Measurements from ENCODE around the gene RSBN1. TPM values are rescaled to one million over a fixed set of nuclear protein-coding genes. Genes with fewer than 3 reads are reported as not detected.

The RSBN1 gene
- total and polyA plus RNA-seq, 10 of the 15 experiments (the other 5 are each of a cell fraction or from before 2014, with no cell fraction given), result 2.9 to 26.8 (median 11.5) TPM

GRCh38 chr1:113802367-113803007 is 9.8 kb downstream of the RSBN1 start:
- intact Hi-C loops (cut with micrococcal nuclease; ENCODE audit: unreplicated experiment), result no loop called here
- H3K4me3 ChIP-seq, result no peak overlapping the region; the same call in 1 of the 2 replicates
- ATAC-seq (no peak), FAIRE-seq (no peak), DNase-seq (ENCODE audit: low read depth, low spot score) (no peak)
- H3K79me2 ChIP-seq (ENCODE audit: control insufficient read depth, insufficient read depth, low read length), result peaks cover 81% of the 10 kb centered on the region
- H3K27ac ChIP-seq (ENCODE audit: control insufficient read depth, insufficient read depth), result no peak overlapping the region
- CTCF ChIA-PET, result interaction anchor here (1.1 kb wide), 1 partner anchor 18 kb away, joined by 3 read pairs; no protein-coding TSS in a partner anchor
- no peaks in the 10 kb centered on the region for H4K20me1 ChIP-seq (ENCODE audit: control insufficient read depth, insufficient read depth)
- in situ Hi-C loops (cut with MboI), result no loop called here
- BruUV-seq (replicated peaks), result no TSS peak
- SMC1A ChIA-PET (ENCODE audit: uncharacterized antibody, unreplicated experiment), result interaction anchor here (1.1 to 10.5 kb wide), 3 partner anchors 9 to 18 kb away, joined by 5 to 134 read pairs (median 35); no protein-coding TSS in a partner anchor
- H3K4me1 ChIP-seq (ENCODE audit: control insufficient read depth, insufficient read depth, low read length), result peaks cover 14% of the 10 kb centered on the region
- peaks cover 7% of the 10 kb centered on the region for H3K9me3 ChIP-seq (replicated peaks; ENCODE audit: control insufficient read depth, insufficient read depth, low read length)
- H3K36me3 ChIP-seq (ENCODE audit: control insufficient read depth in 2 of 2, insufficient read depth in 2 of 2, low read length in 1 of 2), result peaks cover 0 to 8% of the 10 kb centered on the region in 2 experiments; a peak in 2 of 4 replicates
- POLR2A ChIA-PET, result interaction anchor here (1.0 to 1.8 kb wide), 4 partner anchors 8 to 42 kb away, joined by 4 to 9 read pairs (median 6); partner anchors contain the start of gene RSBN1
- no peaks in the 10 kb centered on the region for H3K27me3 ChIP-seq (replicated peaks in 1 of 2; ENCODE audit: control insufficient read depth in 2 of 2, insufficient read depth in 2 of 2, low read length in 1 of 2)
- RAD21 ChIA-PET (ENCODE audit: unreplicated experiment), result interaction anchor here (1.2 to 1.8 kb wide), 3 partner anchors 19 to 49 kb away, joined by 4 to 7 read pairs (median 7); no protein-coding TSS in a partner anchor
- no peak overlapping the region for H2AFZ ChIP-seq (ENCODE audit: control insufficient read depth, low read depth, low read length)
- H3K4me2 ChIP-seq (ENCODE audit: control insufficient read depth, insufficient read depth), result 0 out of 2 replicates have a peak overlapping the region, but pooled peaks have one; percentile 22
- 67% methylated on average over 3 of the region's 3 CpGs for WGBS (ENCODE audit: insufficient coverage, insufficient replicate concordance, low lambda C conversion rate, missing lambda C conversion rate)
- TF ChIP-seq JUND (IDR thresholded peaks at IDR 0.05; ENCODE audit: low read depth, low read length) (no peak), JUNB (IDR thresholded peaks at IDR 0.05) (peak; percentile 63), SUPT20H (IDR thresholded peaks at IDR 0.05; ENCODE audit: borderline replicate concordance, control insufficient read depth, low read depth, low read length) (no peak), NFYA (IDR thresholded peaks at IDR 0.05; ENCODE audit: borderline replicate concordance, low read depth, low read length) (no peak), WRNIP1 (IDR thresholded peaks at IDR 0.05; ENCODE audit: borderline replicate concordance, low read depth, low read length) (no peak), ZBED1 (IDR thresholded peaks at IDR 0.05; ENCODE audit: borderline replicate concordance) (no peak)
- H3K9ac ChIP-seq (ENCODE audit: control insufficient read depth, insufficient read depth, low read length), result no peak overlapping the region

All from GM12878 (cell line).